ENCODE results near the gene OR10G3.
"Not testable (repeated sequence)": the region's sequence is repeated elsewhere in the genome, so short reads cannot be mapped to it uniquely, and the experiment has no call there.

OR10G3 gene

GRCh38 chr14:21579976-21580375 is at the start of gene OR10G3:
Gene OR10G3, minus strand, starts transcription at chr14:21580076. Its CDS starts 9,332 bp downstream, at chr14:21570744.
- no peak for TF ChIP-seq CTCF (IDR thresholded peaks at IDR 0.05; ENCODE audit: low read depth, low read length)
- DNase-seq (ENCODE audit: low read depth in 2 of 2): no peak
- no peak within 1 kb of the TSS for H3K4me3 ChIP-seq (replicated peaks in 1 of 2; ENCODE audit: low read depth in 2 of 2, low read length in 2 of 2)

- H3K4me3 ChIP-seq (replicated peaks in 1 of 2; ENCODE audit: low read depth in 2 of 2, low read length in 2 of 2): no peak overlapping the region
- peak in 1 of 2 donors; percentile 51 for DNase-seq (ENCODE audit: low read depth in 2 of 2)
- TF ChIP-seq CTCF (IDR thresholded peaks at IDR 0.05; ENCODE audit: low read depth, low read length): no peak
These were observed 46.8 kb upstream of the OR10G3 start for GRCh38 chr14:21626491-21627230.

GRCh38 chr14:21617614-21618013 is 37.7 kb upstream of the OR10G3 start:
- no peak for DNase-seq (ENCODE audit: low read depth in 2 of 2)
- no peak overlapping the region for H3K4me3 ChIP-seq (replicated peaks in 1 of 2; ENCODE audit: low read depth in 2 of 2, low read length in 2 of 2)

GRCh38 chr14:21614240-21614639 is 34.4 kb upstream of the OR10G3 start:
- TF ChIP-seq CTCF (IDR thresholded peaks at IDR 0.05; ENCODE audit: low read depth, low read length): no peak
- DNase-seq (ENCODE audit: low read depth in 2 of 2): no peak
- H3K4me3 ChIP-seq (replicated peaks in 1 of 2; ENCODE audit: low read depth in 2 of 2, low read length in 2 of 2): no peak overlapping the region

More at GRCh38 chr14:21617614-21618013, 37.7 kb upstream of the OR10G3 start:
- no peak for TF ChIP-seq CTCF (IDR thresholded peaks at IDR 0.05; ENCODE audit: low read depth, low read length)

GRCh38 chr14:21612324-21612723 is 32.4 kb upstream of the OR10G3 start:
- no peak overlapping the region for H3K4me3 ChIP-seq (replicated peaks in 1 of 2; ENCODE audit: low read depth in 2 of 2, low read length in 2 of 2)
- no peak for TF ChIP-seq CTCF (IDR thresholded peaks at IDR 0.05; ENCODE audit: low read depth, low read length)
- DNase-seq (ENCODE audit: low read depth in 2 of 2): peak in 1 of 2 donors; percentile 0

- H3K4me3 ChIP-seq (replicated peaks in 1 of 2; ENCODE audit: low read depth in 2 of 2, low read length in 2 of 2); DNase-seq (ENCODE audit: low read depth in 2 of 2): not testable (repeated sequence)
These were observed 22.3 kb upstream of the OR10G3 start for GRCh38 chr14:21602181-21602580.

GRCh38 chr14:21589317-21589716 is 9.4 kb upstream of the OR10G3 start:
- DNase-seq (ENCODE audit: low read depth in 2 of 2): no peak
- no peak overlapping the region for H3K4me3 ChIP-seq (replicated peaks in 1 of 2; ENCODE audit: low read depth in 2 of 2, low read length in 2 of 2)
- no peak for TF ChIP-seq CTCF (IDR thresholded peaks at IDR 0.05; ENCODE audit: low read depth, low read length)

Data from cardiac fibroblast (primary cell).